Measurements from ENCODE around the gene CTNND2.

CTNND2 gene

GRCh38 chr5:11611011-11611410 is 293.2 kb downstream of the CTNND2 start:
- Histone ChIP-seq H3K4me3 (ENCODE audit: low read length) (no peak overlapping the region), H3K4me2 (ENCODE audit: low read length) (no peak overlapping the region), H3K36me3 (ENCODE audit: control insufficient read depth, low read length) (no peaks in the 10 kb centered on the region), H3K79me2 (ENCODE audit: control insufficient read depth, low read length) (no peaks in the 10 kb centered on the region), H3K27me3 (ENCODE audit: control insufficient read depth, low read length) (no peaks in the 10 kb centered on the region), H3K27ac (ENCODE audit: low read depth, low read length) (no peak overlapping the region), H3K9me2 (replicated peaks; ENCODE audit: control insufficient read depth, low read length) (no peaks in the 10 kb centered on the region), H4K20me1 (ENCODE audit: control insufficient read depth, insufficient read depth, low read depth, low read length) (no peaks in the 10 kb centered on the region), H3F3A (ENCODE audit: control insufficient read depth, insufficient read depth) (no peaks in the 10 kb centered on the region), H3K4me1 (ENCODE audit: control insufficient read depth, low read length) (no peaks in the 10 kb centered on the region), H3K9me3 (ENCODE audit: control insufficient read depth, insufficient read depth, low read length) (no peaks in the 10 kb centered on the region)
- no peak for TF ChIP-seq EZH2phosphoT487 (IDR thresholded peaks at IDR 0.05; ENCODE audit: borderline replicate concordance, low read length)

GRCh38 chr5:11609570-11610303 is 294.5 kb downstream of the CTNND2 start:
- H3K9me3 ChIP-seq (ENCODE audit: control insufficient read depth, insufficient read depth, low read length) = no peaks in the 10 kb centered on the region
- H3K27ac ChIP-seq (ENCODE audit: low read depth, low read length) = no peak overlapping the region
- H4K20me1 ChIP-seq (ENCODE audit: control insufficient read depth, insufficient read depth, low read depth, low read length) = no peaks in the 10 kb centered on the region
- TF ChIP-seq CTCF (IDR thresholded peaks at IDR 0.05; ENCODE audit: low read depth, low read length, poor library complexity, severe bottlenecking) (no peak), EZH2phosphoT487 (IDR thresholded peaks at IDR 0.05; ENCODE audit: borderline replicate concordance, low read length) (no peak)
- no peaks in the 10 kb centered on the region for H3K4me1 ChIP-seq (ENCODE audit: control insufficient read depth, low read length)
- H3K4me3 ChIP-seq (ENCODE audit: low read length) = no peak overlapping the region
- no peaks in the 10 kb centered on the region for H3K27me3 ChIP-seq (ENCODE audit: control insufficient read depth, low read length)
- H3K9me2 ChIP-seq (replicated peaks; ENCODE audit: control insufficient read depth, low read length) = no peaks in the 10 kb centered on the region
- no peak overlapping the region for H3K4me2 ChIP-seq (ENCODE audit: low read length)
- no peaks in the 10 kb centered on the region for H3K79me2 ChIP-seq (ENCODE audit: control insufficient read depth, low read length)
- H3F3A ChIP-seq (ENCODE audit: control insufficient read depth, insufficient read depth) = no peaks in the 10 kb centered on the region
- no peaks in the 10 kb centered on the region for H3K36me3 ChIP-seq (ENCODE audit: control insufficient read depth, low read length)

- no peaks in the 10 kb centered on the region for H3K9me3 ChIP-seq (ENCODE audit: control insufficient read depth, insufficient read depth, low read length)
- no peaks in the 10 kb centered on the region for H3K9me2 ChIP-seq (replicated peaks; ENCODE audit: control insufficient read depth, low read length)
- no peak overlapping the region for H3K4me3 ChIP-seq (ENCODE audit: low read length)
- no peak overlapping the region for H3K4me2 ChIP-seq (ENCODE audit: low read length)
- no peaks in the 10 kb centered on the region for H3K27me3 ChIP-seq (ENCODE audit: control insufficient read depth, low read length)
- no peak overlapping the region for H3K27ac ChIP-seq (ENCODE audit: low read depth, low read length)
- H3K79me2 ChIP-seq (ENCODE audit: control insufficient read depth, low read length) = no peaks in the 10 kb centered on the region
- TF ChIP-seq CTCF (IDR thresholded peaks at IDR 0.05; ENCODE audit: low read depth, low read length, poor library complexity, severe bottlenecking) (no peak), EZH2phosphoT487 (IDR thresholded peaks at IDR 0.05; ENCODE audit: borderline replicate concordance, low read length) (no peak)
- H3K4me1 ChIP-seq (ENCODE audit: control insufficient read depth, low read length) = no peaks in the 10 kb centered on the region
- H3K36me3 ChIP-seq (ENCODE audit: control insufficient read depth, low read length) = no peaks in the 10 kb centered on the region
- no peaks in the 10 kb centered on the region for H4K20me1 ChIP-seq (ENCODE audit: control insufficient read depth, insufficient read depth, low read depth, low read length)
- H3F3A ChIP-seq (ENCODE audit: control insufficient read depth, insufficient read depth) = no peaks in the 10 kb centered on the region
These were observed 295.7 kb downstream of the CTNND2 start for GRCh38 chr5:11608530-11608929.

- Histone ChIP-seq H3K79me2 (ENCODE audit: control insufficient read depth, low read length) (no peaks in the 10 kb centered on the region), H3K4me1 (ENCODE audit: control insufficient read depth, low read length) (no peaks in the 10 kb centered on the region), H3F3A (ENCODE audit: control insufficient read depth, insufficient read depth) (no peaks in the 10 kb centered on the region), H3K27ac (ENCODE audit: low read depth, low read length) (no peak overlapping the region), H4K20me1 (ENCODE audit: control insufficient read depth, insufficient read depth, low read depth, low read length) (no peaks in the 10 kb centered on the region), H3K4me3 (ENCODE audit: low read length) (no peak overlapping the region), H3K27me3 (ENCODE audit: control insufficient read depth, low read length) (no peaks in the 10 kb centered on the region), H3K9me3 (ENCODE audit: control insufficient read depth, insufficient read depth, low read length) (no peaks in the 10 kb centered on the region), H3K9me2 (replicated peaks; ENCODE audit: control insufficient read depth, low read length) (no peaks in the 10 kb centered on the region), H3K36me3 (ENCODE audit: control insufficient read depth, low read length) (no peaks in the 10 kb centered on the region), H3K4me2 (ENCODE audit: low read length) (no peak overlapping the region)
- TF ChIP-seq CTCF (IDR thresholded peaks at IDR 0.05; ENCODE audit: low read depth, low read length, poor library complexity, severe bottlenecking) = no peak
- TF ChIP-seq EZH2phosphoT487 (IDR thresholded peaks at IDR 0.05; ENCODE audit: borderline replicate concordance, low read length) = no peak
These were observed 296.2 kb downstream of the CTNND2 start for GRCh38 chr5:11607944-11608483.

All from DOHH2 (cell line).